GM18519 (cell line): Measurements from ENCODE around the gene THYN1.

Experiments
- ATAC-seq: cut with Tn5 transposase; IDR thresholded peaks from one replicate; pipeline ENCODE4 v1.9.1; 2021; ENCODE audit warnings: mild to moderate bottlenecking, moderate library complexity; ENCODE audit not compliant: unreplicated experiment, low FRiP score

Gene THYN1

DNA sequence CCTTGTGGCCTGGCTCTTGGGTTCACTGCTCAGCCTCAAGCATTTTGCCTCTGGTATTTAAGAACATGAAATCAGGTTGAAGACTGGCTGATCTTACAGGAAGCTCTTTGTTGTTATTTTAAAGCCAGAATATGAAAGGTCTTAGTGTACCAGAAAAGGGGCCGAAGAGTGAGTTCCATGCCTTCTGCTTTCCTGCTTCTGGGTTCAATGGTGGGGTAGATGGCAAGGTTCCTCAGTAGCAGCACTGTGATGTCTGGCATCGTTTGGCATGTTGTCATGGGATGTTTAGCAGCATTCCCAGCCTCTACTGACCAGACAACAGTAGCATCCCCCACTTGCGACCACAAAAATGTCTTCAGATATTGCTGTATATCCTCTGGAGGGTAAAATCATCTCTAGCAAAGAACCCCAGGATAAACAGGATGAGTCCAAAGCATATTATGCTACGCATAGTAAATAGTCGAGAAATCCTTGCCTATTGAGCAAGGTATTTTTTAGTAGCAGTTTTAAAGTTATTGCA lies 26.3 kb downstream of the THYN1 start:
- ATAC-seq: no peak

DNA sequence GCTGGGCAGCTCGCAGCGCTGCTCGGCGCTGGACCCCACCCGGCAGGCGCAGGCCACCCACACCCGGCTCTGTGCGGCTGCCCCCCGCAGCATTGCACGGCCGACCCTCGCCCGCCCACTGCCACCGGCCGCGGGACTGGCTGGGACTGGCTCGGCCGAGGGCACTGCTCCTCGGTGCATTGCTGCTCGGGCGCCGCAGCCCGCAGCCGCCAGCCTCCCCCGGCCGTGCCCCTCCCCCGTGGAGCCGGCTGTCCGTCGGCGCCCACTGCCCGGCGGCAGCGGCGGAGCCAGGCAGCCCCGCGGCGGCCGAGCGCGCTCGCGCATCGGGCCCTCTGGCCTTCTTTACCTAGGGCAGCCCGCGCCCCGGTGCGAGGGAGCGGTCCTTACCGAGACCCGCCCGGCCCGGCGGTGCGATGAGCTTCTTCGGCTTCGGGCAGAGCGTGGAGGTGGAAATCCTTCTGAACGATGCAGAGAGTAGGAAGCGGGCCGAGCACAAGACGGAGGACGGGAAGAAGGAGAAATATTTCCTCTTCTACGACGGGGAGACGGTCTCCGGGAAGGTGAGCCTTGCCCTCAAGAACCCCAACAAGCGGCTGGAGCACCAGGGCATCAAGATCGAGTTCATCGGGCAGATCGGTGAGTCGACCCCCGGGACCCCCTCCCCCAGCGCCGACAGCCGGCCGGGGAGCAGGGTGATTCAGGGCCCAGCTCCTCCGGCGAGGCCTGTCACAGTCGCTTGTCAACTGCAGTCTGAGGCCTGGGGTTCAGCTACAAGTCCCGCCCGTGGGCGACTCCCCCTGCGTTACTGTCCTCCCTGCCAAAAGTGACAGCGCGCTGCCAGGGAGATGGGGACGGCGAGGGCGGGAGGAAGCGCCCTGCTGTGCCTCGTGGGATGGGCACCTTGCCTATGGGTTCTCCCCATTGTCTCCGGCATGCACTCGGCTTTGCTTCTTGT lies 28.2 kb downstream of the THYN1 start:
- ATAC-seq: peak; percentile 20

DNA sequence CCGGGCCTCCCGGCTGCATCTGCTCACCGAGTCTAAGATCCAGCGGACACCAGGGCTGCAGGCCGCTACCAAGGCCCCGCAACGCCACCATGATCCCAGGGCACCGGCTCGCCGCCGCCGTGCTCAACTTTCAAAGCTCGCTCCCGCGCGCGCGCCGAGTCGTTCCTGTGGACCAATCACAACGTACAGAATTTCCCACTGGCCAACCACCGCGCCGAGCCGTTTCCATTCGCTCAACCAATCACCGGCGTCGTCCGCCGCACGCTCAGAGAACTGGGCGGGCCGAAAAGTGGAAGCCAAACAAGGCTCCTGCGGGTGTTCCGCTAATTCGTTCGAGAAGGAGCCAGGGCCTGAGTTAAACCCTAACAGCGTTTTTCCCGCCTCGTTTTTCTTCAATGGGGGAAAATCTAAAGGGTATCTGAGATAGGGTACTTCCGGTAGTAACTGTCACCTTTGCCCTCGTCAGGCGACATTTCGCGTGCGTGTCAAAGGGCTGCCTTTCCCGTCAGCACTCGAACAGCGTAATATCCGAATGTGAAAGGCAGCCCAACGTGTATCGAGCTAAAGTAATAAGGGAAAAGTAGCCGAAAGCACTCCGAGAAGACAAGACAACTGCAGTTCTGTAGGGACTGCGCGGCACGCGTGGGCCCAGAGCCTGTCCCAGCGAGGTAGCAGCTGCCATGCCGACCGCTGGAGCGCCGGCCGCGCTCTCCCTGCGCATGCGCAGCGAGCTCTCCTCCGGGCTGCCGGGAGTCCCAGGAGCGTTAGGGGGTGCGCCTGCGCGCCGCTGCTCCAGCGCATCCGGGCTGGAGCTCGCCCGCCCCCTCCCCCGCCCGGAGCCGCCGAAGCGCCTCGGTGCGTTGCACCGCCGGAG lies 29.1 kb downstream of the THYN1 start, which contains the start of the genes NCAPD3 and VPS26B:
TSS of gene NCAPD3 (minus strand) at position 132 of the 874 bp plus-strand sequence. CDS start at position 91, 41 bp downstream.
TSS of gene VPS26B (plus strand) at position 836 of the 874 bp plus-strand sequence. CDS start 452 bp downstream, outside the sequence.
- ATAC-seq: peak; percentile 63

DNA sequence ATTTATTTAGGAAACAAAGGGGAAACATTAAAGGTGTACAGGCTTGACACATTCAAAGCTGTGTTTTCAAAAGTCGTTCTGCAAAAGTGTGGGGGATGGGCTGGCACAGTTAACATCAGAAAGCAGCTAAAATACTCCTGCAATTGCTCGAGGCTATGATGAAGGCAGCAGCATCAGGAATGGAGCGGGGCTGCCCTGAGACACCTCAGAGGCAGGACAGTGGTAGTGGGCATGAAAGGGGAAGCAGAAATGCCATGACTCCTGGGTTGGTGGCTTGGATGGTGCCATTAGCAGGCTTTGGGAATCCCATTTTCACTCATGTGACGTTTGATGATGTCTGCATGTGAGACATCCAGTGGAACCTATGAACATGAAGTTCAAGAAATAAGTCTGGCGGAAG lies 30.0 kb downstream of the THYN1 start:
- no peak for ATAC-seq

DNA sequence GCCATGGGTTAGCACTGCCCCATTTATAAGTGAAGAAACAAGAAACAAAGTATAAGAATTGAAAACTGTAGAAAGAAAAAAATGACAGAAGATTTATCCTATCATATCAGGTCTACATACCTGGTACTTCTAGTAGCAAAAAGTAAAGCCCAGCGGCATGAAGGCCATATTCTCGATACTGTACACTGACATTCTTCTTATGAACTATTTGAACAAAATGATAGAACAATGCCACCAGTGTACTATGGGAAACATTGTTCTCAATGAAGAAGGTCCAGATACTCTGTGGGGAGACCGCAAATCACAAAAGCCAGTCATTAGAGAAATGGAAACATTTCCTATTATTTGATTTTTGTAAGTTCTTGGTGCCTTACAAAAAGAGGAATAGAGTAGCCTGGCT lies 36.3 kb downstream of the THYN1 start:
- ATAC-seq: no peak

DNA sequence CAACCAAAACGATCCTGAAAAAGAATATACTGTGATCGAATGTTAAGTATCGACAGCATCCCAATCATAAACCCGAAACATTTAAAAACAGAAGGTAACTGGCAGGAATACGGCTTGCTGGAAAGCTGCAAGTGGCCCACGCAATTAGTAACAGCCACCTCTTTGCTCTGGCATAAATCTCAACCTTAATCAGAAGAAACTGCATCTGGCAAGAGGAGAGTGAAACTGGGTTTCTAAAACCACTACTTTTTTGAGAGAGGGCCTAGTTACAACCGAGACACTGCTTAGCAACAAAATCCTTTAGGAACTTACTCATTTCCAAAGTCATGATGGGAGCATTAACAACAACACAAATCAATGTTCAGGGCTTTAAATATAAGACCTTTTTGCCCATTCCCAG lies 37.3 kb downstream of the THYN1 start:
- no peak for ATAC-seq

DNA sequence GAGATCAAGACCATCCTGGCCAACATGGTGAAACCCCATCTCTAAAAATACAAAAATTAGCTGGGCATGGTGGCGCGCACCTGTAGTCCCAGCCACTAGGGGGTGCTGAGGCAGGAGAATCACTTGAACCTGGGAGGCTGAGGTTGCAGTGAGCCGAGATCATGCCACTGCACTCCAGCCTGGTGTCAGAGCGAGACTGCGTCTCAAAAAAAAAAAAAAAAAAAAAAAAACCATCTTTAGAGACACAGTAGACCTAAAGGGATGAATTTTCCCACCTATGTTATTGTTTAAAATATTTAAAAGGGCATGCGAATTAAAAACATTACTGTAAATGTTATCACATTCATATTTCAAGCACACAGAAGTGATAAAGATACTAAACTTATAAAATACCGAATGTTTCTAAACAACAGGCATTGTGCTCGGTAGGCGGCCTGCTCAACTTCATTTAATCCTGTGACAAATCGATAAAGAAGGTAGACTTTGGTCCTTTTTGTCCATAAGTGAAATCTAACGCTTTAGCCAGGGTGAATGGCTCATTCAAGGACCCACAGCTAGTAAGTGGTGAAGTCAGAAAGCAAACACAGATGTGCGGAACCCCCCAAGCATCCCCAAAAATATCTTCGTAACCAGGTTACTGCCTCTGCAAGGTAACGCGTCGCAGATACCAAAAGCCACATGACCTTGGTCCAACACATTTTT lies 45.5 kb downstream of the THYN1 start:
- no peak for ATAC-seq

DNA sequence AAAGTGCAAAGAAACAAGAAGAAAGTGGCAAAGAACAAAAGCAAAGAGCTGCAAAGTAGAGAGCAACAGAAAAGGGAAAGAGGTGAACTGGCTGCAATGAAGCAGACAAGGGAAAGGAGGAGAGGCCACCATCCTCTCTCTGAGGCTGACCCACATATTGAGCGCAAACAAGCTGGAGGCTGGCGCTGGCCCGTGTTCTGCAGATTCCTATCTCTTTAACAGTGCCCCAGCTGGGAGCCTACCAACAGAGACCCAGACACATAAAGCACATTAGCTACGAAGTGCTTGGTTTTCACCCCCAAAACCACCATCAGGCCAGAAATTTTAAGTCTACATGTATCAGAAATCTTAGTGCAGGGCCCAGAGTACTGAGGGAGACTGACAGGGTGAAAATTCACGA lies 47.0 kb downstream of the THYN1 start:
- ATAC-seq: no peak

DNA sequence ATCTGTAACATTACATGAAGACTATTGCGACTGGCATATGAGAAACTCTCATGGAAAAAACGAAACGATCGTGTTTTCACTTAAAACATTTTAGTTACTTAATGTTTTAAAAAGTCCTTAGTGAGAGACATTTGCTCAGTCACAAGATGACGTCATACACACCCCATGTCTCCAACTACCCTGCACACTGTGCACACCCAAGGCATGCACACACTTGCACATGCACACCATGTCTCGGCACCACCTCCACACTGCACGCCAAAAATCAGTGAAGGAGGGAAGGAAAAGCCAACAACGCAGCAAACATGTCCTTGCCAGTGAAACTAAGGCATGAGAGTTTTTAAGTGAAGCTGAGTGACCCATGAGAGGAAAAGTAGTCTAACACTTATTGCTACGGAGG lies 47.4 kb downstream of the THYN1 start:
- no peak for ATAC-seq

DNA sequence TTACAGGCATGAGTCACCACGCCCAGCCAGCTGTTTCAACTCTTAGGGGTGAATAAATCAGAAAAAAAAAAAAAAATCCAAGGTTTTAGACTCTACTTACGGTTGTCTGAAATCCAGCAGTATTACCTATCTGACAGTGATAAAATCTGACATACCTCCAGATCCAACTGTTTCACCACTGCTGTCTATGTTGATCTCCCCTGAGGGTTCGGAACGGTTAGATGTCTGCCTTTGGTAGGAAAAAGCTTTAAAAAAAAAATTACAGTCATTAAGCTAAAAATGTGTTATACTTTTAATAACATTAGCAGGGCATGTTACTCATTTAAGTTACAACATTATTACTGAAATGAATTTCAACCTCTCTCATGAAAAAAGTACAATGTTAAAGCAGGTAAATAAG lies 50.5 kb downstream of the THYN1 start:
- ATAC-seq: no peak

DNA sequence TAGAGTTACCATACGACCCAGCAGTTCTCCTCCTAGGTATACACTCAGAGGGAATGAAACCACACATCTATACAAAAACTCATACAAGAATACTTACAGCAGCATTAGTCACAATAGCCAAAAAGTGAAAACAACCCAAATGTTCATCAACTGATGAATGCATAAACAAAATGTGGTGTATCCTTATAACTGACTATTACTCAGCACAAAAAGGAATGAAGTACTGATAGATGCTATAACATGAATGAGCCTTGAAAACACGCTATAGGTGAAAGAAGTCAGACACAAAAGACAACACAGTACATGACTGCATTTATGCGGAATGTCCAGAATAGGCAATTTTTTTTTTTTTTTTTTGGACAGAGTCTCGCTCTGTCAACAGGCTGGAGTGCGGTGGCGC lies 52.5 kb downstream of the THYN1 start:
- ATAC-seq: no peak

DNA sequence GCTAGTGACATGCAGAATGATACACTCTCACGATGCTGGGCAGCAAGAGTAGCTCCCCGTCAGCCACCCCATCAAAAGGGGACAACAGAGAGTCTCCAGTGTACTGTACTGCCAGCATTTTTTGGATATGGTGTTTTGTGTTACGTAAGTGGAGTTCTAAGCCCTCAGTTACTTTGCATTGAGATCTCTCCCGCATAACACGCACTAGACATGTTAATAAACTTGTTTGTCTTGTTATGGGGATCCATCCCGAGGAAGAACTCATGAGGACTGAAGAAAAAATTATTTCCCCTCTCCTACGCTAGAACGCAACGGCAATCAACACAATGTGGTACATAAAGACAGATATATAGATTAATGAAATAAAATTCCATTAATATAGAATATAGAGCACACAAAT lies 53.6 kb downstream of the THYN1 start:
- ATAC-seq: no peak
